GM18870 (cell line): ENCODE measurements around the gene MYO1B.

Source experiments
- ATAC-seq: cut with Tn5 transposase; IDR thresholded peaks from one replicate; pipeline ENCODE4 v1.9.1; 2021; ENCODE audit warnings: moderate library complexity; ENCODE audit not compliant: unreplicated experiment

Gene MYO1B

GRCh38 chr2:191245046-191245868 lies at the start of gene MYO1B:
TSS of gene MYO1B (plus strand) at chr2:191245404. CDS start at chr2:191276896, 31,492 bp downstream.
- no peak for ATAC-seq

DNA sequence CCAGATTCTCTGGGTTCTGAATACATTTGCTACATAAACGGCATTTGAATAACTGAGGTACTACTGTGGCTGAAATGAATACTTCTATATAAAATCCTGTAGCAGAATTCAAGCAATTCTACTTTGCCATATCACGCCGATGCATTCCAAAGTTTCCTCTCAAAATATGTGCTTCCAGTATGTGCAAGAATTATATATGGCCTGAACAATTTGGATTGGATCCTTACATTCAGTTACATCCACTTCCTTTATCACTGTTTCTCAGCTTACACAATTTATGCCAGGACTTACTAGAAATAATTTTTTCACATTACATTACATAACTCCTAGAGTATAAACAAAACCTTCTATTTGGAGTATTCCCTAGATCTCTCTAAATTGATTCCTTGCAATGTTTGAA lies 48.1 kb upstream of the MYO1B start:
- ATAC-seq, result no peak

DNA sequence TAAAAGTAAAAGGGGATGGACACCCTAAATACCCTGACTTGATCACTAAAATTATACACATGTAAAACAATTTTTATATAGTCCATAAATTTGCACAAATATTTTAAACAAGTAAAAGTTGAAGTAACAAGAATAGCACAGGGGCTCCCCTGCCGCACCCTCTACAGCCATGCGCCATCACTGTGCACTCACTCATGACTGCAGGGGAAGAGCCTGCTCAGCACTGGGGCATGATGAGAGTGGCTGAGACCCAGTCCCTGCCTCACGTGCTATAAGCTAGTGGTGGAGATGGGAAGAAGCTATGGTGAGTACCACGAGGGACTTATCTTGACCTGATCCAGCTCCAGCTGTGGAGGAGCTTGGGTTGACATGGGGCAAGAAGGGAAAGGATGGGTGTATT lies 46.9 kb upstream of the MYO1B start:
- no peak for ATAC-seq

GRCh38 chr2:191199929-191200512 lies 45.2 kb upstream of the MYO1B start:
- no peak for ATAC-seq

DNA sequence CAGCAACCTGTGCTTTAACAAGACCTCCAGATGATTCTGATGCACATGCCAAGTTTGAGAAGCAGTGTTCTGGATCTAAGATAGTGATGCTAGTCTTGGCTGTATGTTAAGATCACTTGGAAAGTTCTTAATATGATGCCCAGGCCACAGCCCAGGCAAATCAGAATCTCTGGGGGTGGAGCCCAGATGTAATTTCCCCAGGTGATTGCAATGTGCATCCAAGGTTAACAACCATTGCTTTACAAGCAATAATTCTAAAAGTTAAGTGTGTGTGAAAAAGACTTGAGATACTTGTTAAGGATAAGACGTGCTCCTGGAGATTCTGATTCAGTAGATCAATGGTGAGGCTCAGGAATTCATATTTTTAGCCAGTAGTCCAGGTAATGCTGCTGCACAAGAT lies 44.3 kb upstream of the MYO1B start:
- no peak for ATAC-seq

DNA sequence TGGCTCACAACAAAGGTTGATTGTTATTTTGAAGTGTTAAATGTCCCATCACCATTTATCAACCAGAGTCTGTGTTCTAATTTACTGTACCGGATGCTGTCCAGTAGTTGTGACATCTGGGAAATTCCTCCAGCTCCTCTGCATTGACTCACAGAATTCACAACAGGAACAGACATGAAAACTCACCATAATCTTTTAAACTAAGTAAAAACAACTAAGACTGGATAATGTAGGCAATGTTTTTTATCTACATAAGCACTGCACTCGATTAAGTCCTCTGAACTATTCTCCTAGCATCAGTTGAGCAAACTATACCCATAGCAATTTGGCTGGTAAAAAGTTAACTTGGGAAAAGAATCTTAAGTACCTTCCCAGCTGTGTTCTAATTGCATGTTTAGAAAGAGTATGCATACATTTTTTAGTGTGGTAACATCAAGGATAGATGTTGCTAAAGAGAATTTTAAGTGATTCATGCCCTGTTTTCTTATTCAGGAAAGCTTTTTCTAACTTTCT lies 42.9 kb upstream of the MYO1B start:
- ATAC-seq, result no peak

GRCh38 chr2:191202881-191203397 lies 42.3 kb upstream of the MYO1B start:
- no peak for ATAC-seq

GRCh38 chr2:191204433-191204832 lies 40.8 kb upstream of the MYO1B start:
- ATAC-seq, result peak; percentile 87

DNA sequence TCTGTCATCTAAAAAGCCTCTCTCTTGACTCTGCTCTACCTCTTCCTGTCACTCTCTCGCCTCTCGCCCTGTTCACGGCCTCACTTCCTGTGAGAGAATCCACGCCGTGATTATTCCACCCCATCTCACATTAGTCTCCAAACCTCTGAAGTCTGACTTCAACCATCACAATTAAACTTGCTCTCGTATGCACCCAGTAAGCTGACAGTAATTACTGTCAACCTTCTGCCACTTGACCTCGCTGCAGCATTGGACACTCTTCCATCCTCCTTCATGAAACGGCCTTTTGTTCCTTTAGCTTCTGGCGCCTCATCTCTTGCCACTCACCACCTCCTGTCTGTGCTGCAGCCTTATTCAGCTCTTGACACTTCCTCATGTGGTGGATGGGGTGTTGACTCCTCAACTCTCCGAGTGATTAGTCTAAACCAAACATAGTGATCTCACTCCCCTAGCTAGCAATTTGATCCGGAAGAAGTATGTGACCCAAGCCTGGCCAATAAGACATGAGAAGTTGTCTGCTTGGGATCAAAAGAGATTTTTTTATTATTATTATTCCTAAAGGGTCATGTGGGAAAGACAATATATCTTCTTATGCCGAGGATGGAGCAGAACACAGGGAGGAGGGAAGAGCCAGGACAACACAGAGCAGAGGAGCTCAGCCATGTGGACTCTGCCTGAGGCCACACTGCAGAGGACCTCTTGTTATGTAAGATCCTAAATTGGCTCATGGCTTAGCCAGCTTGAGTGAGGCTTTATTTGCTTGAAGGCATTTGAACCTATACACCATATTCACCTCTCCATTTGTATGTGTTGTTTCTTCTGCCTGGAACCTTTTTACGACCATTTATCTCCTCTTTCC lies 38.4 kb upstream of the MYO1B start:
- ATAC-seq, result no peak

DNA sequence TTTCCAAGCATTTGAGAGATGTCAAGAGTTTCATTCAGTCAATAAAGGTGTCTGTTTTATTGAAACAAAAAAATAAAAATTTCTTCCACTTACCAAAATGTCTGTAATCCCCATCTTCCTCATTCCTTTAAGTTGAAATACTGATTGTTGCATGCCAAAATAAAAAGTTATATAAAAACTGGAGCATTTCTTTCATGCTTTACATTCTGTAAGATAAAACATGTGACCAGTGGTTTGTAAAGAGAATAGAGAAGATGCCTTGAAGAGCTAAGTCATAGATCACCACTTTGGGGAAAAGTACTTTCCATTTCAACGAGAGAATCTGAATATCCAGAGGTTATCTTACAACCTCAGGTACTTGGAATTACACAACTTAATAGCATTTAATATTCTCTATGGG lies 35.9 kb upstream of the MYO1B start:
- no peak for ATAC-seq

DNA sequence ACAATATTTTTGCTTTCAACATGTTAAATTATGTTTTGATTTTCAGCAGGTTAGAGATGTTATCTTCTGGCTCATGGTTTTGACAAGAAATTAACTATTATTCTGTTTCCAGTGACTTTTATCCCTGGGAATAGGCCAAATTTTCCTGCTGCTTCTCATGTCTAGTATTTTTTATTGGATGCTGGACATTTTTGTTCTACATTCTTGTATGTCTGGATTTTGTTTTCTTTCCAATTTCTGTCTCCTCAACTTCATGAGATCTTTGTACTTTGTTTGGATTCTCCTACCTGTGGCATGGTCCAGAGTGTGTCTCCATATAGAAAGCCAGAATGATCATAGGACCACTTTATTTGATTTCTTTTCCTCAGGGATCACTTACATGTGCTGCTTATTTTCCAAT lies 33.1 kb upstream of the MYO1B start:
- no peak for ATAC-seq

DNA sequence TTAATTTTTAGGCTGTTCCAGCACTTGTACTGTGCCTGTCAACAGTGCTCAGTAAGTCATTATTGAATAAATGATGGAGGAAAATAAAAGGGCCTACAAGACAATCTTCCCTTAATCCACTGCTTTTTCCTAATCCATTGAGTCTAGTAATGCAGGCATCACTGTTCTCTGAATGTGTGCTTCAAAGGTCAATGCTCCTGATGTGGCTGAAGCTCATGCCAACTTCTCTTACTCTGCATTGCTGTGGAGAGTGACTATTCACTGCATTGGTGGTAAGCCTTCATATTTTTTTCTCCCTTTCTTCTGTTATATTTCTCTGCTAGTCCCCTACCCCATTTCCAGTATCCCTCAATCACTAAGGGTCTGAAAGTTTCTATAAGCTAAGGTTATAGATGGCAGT lies 31.9 kb upstream of the MYO1B start:
- no peak for ATAC-seq

DNA sequence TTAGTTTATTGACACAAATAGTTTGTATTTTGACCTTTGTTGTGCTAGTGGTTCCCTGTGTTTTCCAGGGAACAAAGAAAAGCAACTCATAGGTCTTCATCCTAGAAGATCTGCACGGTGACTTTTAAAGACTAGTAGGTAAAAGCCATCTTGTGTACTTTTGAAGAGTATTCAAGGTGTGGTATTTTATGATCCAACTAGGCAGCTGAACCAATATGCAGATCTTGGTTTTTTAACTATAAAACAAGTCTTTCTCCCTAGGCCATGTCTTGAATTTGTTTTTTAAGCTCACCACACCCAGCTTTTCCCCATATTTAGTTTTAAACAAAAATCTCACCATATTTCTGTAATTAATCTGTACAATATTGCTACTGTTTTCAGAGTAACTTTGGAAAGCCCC lies 30.0 kb upstream of the MYO1B start:
- ATAC-seq, result no peak

DNA sequence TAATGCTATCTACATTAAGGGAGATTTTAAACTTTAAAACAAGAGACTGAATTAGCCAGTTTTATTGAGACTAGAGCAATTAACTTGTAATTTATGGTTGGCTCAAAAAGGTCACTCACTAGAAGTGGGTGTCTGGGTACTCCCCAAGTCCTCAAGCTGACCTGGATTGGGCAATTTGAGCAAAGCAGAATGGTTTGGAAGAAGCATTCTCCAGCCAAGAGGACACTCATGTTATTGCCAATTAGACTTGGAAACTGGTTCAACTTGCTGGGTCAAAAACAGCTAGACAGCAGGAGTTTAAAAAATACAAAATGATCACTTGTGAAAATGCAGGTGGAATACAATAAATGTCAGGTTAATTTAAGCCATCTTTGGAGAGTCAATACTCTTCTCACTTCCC lies 29.5 kb upstream of the MYO1B start:
- no peak for ATAC-seq

- no peak for ATAC-seq
Observed at GRCh38 chr2:191217580-191217979, 27.6 kb upstream of the MYO1B start.

- ATAC-seq, result peak; percentile 43
Observed at GRCh38 chr2:191218292-191218898, 26.8 kb upstream of the MYO1B start.

DNA sequence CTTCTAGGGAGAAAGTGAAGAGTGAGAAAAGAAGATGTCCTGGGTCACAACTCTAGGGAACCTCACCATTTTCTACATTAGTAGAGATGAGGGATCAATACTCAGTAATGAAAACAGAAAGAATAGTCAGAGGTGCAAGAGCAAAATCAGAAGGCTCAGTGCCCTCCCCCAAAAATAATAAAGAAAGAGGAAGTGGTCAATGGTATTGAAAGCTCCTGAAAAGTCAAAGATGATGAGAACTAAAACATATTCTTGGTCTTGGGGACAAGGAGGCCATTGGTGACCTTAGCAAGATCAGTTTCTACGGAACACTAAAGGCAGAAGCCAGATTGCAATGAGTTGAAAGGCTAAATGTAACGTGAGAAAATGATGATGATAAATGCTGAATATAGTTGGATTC lies 24.5 kb upstream of the MYO1B start:
- peak; percentile 52 for ATAC-seq

- no peak for ATAC-seq
Observed at GRCh38 chr2:191221666-191222065, 23.5 kb upstream of the MYO1B start.

- ATAC-seq, result peak; percentile 48
Observed at GRCh38 chr2:191222507-191222906, 22.7 kb upstream of the MYO1B start.

- ATAC-seq, result no peak
Observed at GRCh38 chr2:191222952-191223351, 22.3 kb upstream of the MYO1B start.

DNA sequence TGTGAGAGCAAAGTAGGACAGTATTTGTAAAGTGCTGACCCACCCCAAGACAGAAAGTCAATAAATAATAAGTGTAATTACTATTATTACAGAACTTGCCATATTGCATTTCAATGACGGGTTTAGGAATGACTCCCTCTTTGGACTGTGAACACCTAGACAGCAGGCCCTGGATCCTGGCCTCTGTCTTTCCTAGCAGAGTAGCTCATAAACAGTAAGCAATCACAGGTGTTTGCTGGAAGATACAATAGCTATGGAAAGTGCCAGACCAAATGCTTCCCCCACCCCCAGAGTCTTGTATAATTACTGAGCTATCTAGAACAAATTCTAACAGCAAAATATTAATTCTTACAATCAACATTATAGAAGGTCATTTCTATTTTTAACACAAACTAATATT lies 20.1 kb upstream of the MYO1B start:
- ATAC-seq, result no peak
